Lower lobe of right lung (tissue), 2 donors: Measurements from ENCODE around the gene NECAB2. TPM values are rescaled to one million over a fixed set of nuclear protein-coding genes. Genes with fewer than 3 reads are reported as not detected.

Experiments used
- ATAC-seq, 2 donors: fragments of 200-7000 bp; cut with Tn5 transposase; one replicate each; pipeline ENCODE4 v1.9.1; 2020 to 2022; ENCODE audit warnings: mild to moderate bottlenecking in 2 of 2, moderate library complexity in 2 of 2
- DNase-seq: peaks from one replicate; pipeline ENCODE4 v3.0.0-alpha.2; 2020
- H3K27ac ChIP-seq: fragments of 200-600 bp; one replicate; pipeline ENCODE4 v1.8.0; 2022
- H3K27me3 ChIP-seq: fragments of 200-600 bp; one replicate; pipeline ENCODE4 v1.8.0; 2022; ENCODE audit warnings: low read depth
- H3K36me3 ChIP-seq: fragments of 200-600 bp; one replicate; pipeline ENCODE4 v1.8.0; 2022; ENCODE audit warnings: mild to moderate bottlenecking
- H3K4me1 ChIP-seq: fragments of 200-600 bp; one replicate; pipeline ENCODE4 v1.8.0; 2022
- H3K4me3 ChIP-seq: fragments of 200-600 bp; one replicate; pipeline ENCODE4 v1.8.0; 2022; ENCODE audit warnings: mild to moderate bottlenecking
- H3K9me3 ChIP-seq: fragments of 200-600 bp; one replicate; pipeline ENCODE4 v1.8.0; 2022
- intact Hi-C: fragments of 100-400 bp; cut with DNase I; formaldehyde crosslinking; loops from one replicate; pipeline ENCODE4 v1.11.0; 2022
- total RNA-seq: library from RNA; stranded (reverse); fragmentation: NEBNext Ultra II Directional; extraction: Animal tissue kit (Norgen Biotek cat#: 25700); gene quantifications from one replicate; pipeline ENCODE4 v1.2.1, GENCODE V29; 2021
- TF ChIP-seq, protein P1 (sequence below): fragments of 200-600 bp; IDR thresholded peaks from one replicate; pipeline ENCODE4 v1.8.0; 2022; ENCODE audit warnings: antibody characterized with exemption, mild to moderate bottlenecking
- donor health status: DM: no; HTN: yes; CAD: no; lungs with severe emphysema.

Gene NECAB2
- total RNA-seq, 1 donor from 2014 or later, result 0.44 TPM

DNA sequence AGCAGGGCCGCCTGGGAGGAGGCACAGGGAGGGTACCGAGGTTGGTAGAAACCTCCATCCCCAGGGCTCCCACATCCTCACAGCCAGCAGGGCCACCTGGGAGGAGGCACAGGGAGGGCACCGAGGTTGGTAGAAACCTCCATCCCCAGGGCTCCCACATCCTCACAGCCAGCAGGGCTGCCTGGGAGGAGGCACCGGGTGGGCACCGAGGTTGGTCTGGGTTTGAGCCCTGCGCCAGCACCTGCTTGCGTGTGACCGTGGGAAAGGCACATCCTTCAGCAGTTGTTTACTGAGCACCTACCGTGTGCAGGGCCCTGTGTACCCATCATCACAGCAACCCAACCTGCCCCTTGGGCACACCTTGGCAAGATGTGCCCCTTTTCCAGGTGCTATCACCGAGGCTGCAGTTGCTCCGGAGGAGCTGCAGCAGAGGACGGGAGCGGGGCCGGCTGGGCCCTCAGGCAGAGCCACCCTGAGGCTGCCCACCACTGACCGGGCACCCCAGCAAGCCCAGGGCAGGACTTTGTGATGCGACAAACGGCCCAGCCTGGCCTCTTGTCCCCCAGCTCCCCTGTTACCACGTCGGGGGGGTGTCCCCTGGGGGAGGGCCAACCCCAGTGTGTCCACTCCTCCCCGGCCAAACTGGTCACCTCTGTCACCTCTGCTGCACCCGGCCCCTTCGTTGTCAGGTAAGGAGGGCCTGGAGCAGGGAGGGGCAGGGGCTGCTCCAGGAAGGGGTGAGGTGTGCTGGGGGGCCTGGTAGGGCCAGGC, 37.1 kb upstream of the NECAB2 start:
- intact Hi-C loops, result no loop called here
- Histone ChIP-seq H3K4me1 (peaks cover 9% of the 10 kb centered on the region), H3K36me3 (no peaks in the 10 kb centered on the region), H3K4me3 (no peak overlapping the region), H3K27ac (no peak overlapping the region), H3K27me3 (no peaks in the 10 kb centered on the region), H3K9me3 (no peaks in the 10 kb centered on the region)
- no peak for DNase-seq
- TF ChIP-seq, protein P1, sequence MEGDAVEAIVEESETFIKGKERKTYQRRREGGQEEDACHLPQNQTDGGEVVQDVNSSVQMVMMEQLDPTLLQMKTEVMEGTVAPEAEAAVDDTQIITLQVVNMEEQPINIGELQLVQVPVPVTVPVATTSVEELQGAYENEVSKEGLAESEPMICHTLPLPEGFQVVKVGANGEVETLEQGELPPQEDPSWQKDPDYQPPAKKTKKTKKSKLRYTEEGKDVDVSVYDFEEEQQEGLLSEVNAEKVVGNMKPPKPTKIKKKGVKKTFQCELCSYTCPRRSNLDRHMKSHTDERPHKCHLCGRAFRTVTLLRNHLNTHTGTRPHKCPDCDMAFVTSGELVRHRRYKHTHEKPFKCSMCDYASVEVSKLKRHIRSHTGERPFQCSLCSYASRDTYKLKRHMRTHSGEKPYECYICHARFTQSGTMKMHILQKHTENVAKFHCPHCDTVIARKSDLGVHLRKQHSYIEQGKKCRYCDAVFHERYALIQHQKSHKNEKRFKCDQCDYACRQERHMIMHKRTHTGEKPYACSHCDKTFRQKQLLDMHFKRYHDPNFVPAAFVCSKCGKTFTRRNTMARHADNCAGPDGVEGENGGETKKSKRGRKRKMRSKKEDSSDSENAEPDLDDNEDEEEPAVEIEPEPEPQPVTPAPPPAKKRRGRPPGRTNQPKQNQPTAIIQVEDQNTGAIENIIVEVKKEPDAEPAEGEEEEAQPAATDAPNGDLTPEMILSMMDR, result no peak
- no peak for ATAC-seq

- DNase-seq, result no peak
- intact Hi-C loops, result no loop called here
- Histone ChIP-seq H3K4me1 (peaks cover 5% of the 10 kb centered on the region), H3K9me3 (no peaks in the 10 kb centered on the region), H3K27me3 (no peaks in the 10 kb centered on the region), H3K27ac (no peak overlapping the region), H3K4me3 (no peak overlapping the region), H3K36me3 (no peaks in the 10 kb centered on the region)
- ATAC-seq, result no peak
- TF ChIP-seq, protein P1, result no peak
These were observed 36.5 kb upstream of the NECAB2 start for GRCh38 chr16:83931556-83931955.

DNA sequence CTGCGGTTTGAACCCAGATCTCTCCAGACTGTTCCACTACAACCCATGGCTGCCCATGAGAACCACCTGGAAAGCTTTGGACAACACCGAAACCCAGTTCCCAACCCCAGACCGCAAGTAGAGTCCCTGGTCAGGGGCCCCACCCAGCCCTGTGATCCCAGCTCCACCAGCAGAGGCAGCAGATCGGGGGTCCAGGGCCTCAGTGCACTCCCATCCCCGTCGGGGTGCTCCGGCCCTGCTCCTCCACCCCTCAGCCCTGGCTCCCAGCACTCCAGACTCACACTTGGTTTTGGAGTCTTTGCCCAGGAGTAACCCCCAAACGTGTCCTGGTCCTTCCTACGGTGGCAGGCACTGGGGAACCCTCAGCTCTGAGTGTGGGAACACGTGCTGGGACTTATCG, 35.7 kb upstream of the NECAB2 start:
- intact Hi-C loops, result no loop called here
- no peaks in the 10 kb centered on the region for H3K27me3 ChIP-seq
- TF ChIP-seq, protein P1, result no peak
- H3K36me3 ChIP-seq, result no peaks in the 10 kb centered on the region
- H3K4me1 ChIP-seq, result no peaks in the 10 kb centered on the region
- DNase-seq (no peak), ATAC-seq (no peak)
- no peak overlapping the region for H3K27ac ChIP-seq
- no peaks in the 10 kb centered on the region for H3K9me3 ChIP-seq
- H3K4me3 ChIP-seq, result no peak overlapping the region

- H3K27ac ChIP-seq, result no peak overlapping the region
- TF ChIP-seq, protein P1, result no peak
- intact Hi-C loops, result no loop called here
- no peaks in the 10 kb centered on the region for H3K9me3 ChIP-seq
- DNase-seq (no peak), ATAC-seq (no peak)
- H3K36me3 ChIP-seq, result no peaks in the 10 kb centered on the region
- no peaks in the 10 kb centered on the region for H3K27me3 ChIP-seq
- no peaks in the 10 kb centered on the region for H3K4me1 ChIP-seq
- H3K4me3 ChIP-seq, result no peak overlapping the region
These were observed 34.9 kb upstream of the NECAB2 start for GRCh38 chr16:83932955-83933673.

GRCh38 chr16:83933885-83934683, 34.0 kb upstream of the NECAB2 start:
- Histone ChIP-seq H3K27me3 (no peaks in the 10 kb centered on the region), H3K9me3 (no peaks in the 10 kb centered on the region), H3K27ac (no peak overlapping the region), H3K4me1 (no peaks in the 10 kb centered on the region), H3K4me3 (no peak overlapping the region), H3K36me3 (no peaks in the 10 kb centered on the region)
- intact Hi-C loops, result no loop called here
- TF ChIP-seq, protein P1, result no peak
- ATAC-seq (no peak), DNase-seq (no peak)
